Activated naive CD4-positive, alpha-beta T cell treated with anti-CD3 and anti-CD28 coated beads for 36 hours (primary cell): ENCODE data around the gene PRR20B. TPM values are rescaled to one million over a fixed set of nuclear protein-coding genes. Genes with fewer than 3 reads are reported as not detected.

ENCODE experiments used
- CTCF ChIA-PET: fragments of 350-600 bp; sonication (Branson Sonifier 250); formaldehyde crosslinking; loops from one replicate; lab custom pipeline; 2021; ENCODE audit warnings: antibody characterized with exemption; lab: Charles Lee
- DNase-seq: peaks from one replicate; pipeline ENCODE4 v3.0.0-alpha.2; 2020
- H3K27ac Mint-ChIP-seq: one replicate; pipeline ENCODE4 v1.8.0; 2021; ENCODE audit warnings: mild to moderate bottlenecking, mixed read lengths
- H3K27me3 Mint-ChIP-seq: one replicate; pipeline ENCODE4 v1.8.0; 2021; ENCODE audit warnings: low read depth, mixed read lengths
- H3K36me3 Mint-ChIP-seq: one replicate; pipeline ENCODE4 v1.8.0; 2021; ENCODE audit warnings: low read depth, mixed read lengths
- H3K4me1 Mint-ChIP-seq: one replicate; pipeline ENCODE4 v1.8.0; 2021; ENCODE audit warnings: low read depth, mixed read lengths
- H3K4me3 Mint-ChIP-seq: one replicate; pipeline ENCODE4 v1.8.0; 2021; ENCODE audit warnings: mild to moderate bottlenecking, moderate library complexity, mixed read lengths
- H3K9me3 Mint-ChIP-seq: one replicate; pipeline ENCODE4 v1.8.0; 2021; ENCODE audit warnings: mixed read lengths
- intact Hi-C: fragments of 100-400 bp; cut with micrococcal nuclease; formaldehyde crosslinking; loops from one replicate; pipeline ENCODE4 v1.15.1; 2023
- total RNA-seq, 2 experiments: library from RNA; stranded (reverse); gene quantifications; one replicate each; pipeline ENCODE4 v1.2.3, GENCODE V29; 2021

Gene PRR20B
- total RNA-seq, 2 experiments from 2014 or later, result not detected

GRCh38 chr13:57191667-57192066 is 44.4 kb downstream of the PRR20B start:
- Mint-ChIP-seq H3K4me1 (no peaks in the 10 kb centered on the region), H3K9me3 (peaks cover 6% of the 10 kb centered on the region), H3K27me3 (no peaks in the 10 kb centered on the region), H3K27ac (no peak overlapping the region), H3K36me3 (no peaks in the 10 kb centered on the region), H3K4me3 (no peak overlapping the region)
- intact Hi-C loops, result no loop called here
- CTCF ChIA-PET, result no interaction called here
- no peak for DNase-seq

Other genes with a start within 250 kb of the PRR20B start
- not detected for gene PRR20A, start 6.6 kb upstream of the PRR20B start, total RNA-seq
- not detected for gene PRR20C, start 6.6 kb downstream of the PRR20B start, total RNA-seq
- not detected for gene PRR20D, start 13.1 kb downstream of the PRR20B start, total RNA-seq
- gene PRR20E, start 19.7 kb downstream of the PRR20B start, total RNA-seq, result not detected